SJCRH30 (cell line): ENCODE measurements around the gene ZCRB1. TPM values are rescaled to one million over a fixed set of nuclear protein-coding genes. Genes with fewer than 3 reads are reported as not detected.

Source experiments
- DNase-seq, 2 experiments: peaks; one replicate each; pipeline ENCODE4 v3.0.0-alpha.2; 2015 to 2020
- H3K27ac ChIP-seq: fragments of 250-450 bp; sonication (Bioruptor Pico); 2 replicates; pipeline ENCODE4 v1.5.1; 2020; ENCODE audit warnings: mild to moderate bottlenecking, moderate library complexity
- H3K27me3 ChIP-seq: fragments of 250-450 bp; sonication (Bioruptor Pico); 2 replicates; pipeline ENCODE4 v1.5.1; 2020; ENCODE audit warnings: mild to moderate bottlenecking, moderate library complexity
- H3K36me3 ChIP-seq: fragments of 250-450 bp; sonication (Bioruptor Pico); 2 replicates; pipeline ENCODE4 v1.5.1; 2020; ENCODE audit warnings: mild to moderate bottlenecking, moderate library complexity
- H3K4me1 ChIP-seq: fragments of 250-450 bp; sonication (Bioruptor Pico); 2 replicates; pipeline ENCODE4 v1.5.1; 2020; ENCODE audit warnings: mild to moderate bottlenecking, moderate library complexity
- H3K4me3 ChIP-seq: fragments of 250-450 bp; sonication (Bioruptor Pico); 2 replicates; pipeline ENCODE4 v1.5.1; 2020; ENCODE audit warnings: mild to moderate bottlenecking, moderate library complexity
- H3K9me3 ChIP-seq: fragments of 250-450 bp; sonication (Bioruptor Pico); replicated peaks from 2 replicates; pipeline ENCODE4 v1.5.1; 2020; ENCODE audit warnings: mild to moderate bottlenecking, moderate library complexity
- total RNA-seq: library from RNA; depleted of rRNA; stranded (reverse); fragments of >200 nt; shearing (Covaris generic); gene quantifications from 2 replicates; pipeline ENCODE4 v1.2.3, GENCODE V29; 2014

ZCRB1 gene
- total RNA-seq, 1 experiment from 2014 or later: 73.7 TPM

- Histone ChIP-seq H3K27ac (no peak overlapping the region), H3K36me3 (peaks cover 13% of the 10 kb centered on the region; the same call in 1 of the 2 replicates), H3K4me1 (no peaks in the 10 kb centered on the region), H3K9me3 (no peaks in the 10 kb centered on the region), H3K4me3 (no peak overlapping the region), H3K27me3 (no peaks in the 10 kb centered on the region)
- DNase-seq: no peak
These were observed 17.5 kb downstream of the ZCRB1 start for GRCh38 chr12:42308390-42308789.

- no peaks in the 10 kb centered on the region for H3K9me3 ChIP-seq
- H3K27me3 ChIP-seq: no peaks in the 10 kb centered on the region
- no peak overlapping the region for H3K4me3 ChIP-seq
- H3K4me1 ChIP-seq: no peaks in the 10 kb centered on the region
- H3K36me3 ChIP-seq: no peaks in the 10 kb centered on the region
- H3K27ac ChIP-seq: no peak overlapping the region
- DNase-seq: no peak
These were observed 19.6 kb downstream of the ZCRB1 start for GRCh38 chr12:42306297-42306696.

GRCh38 chr12:42299392-42300308, 26.2 kb downstream of the ZCRB1 start:
- Histone ChIP-seq H3K27ac (no peak overlapping the region), H3K27me3 (no peaks in the 10 kb centered on the region), H3K9me3 (no peaks in the 10 kb centered on the region), H3K4me3 (no peak overlapping the region), H3K36me3 (no peaks in the 10 kb centered on the region), H3K4me1 (no peaks in the 10 kb centered on the region)
- peak in 1 of 2 experiments; percentile 30 for DNase-seq

- Histone ChIP-seq H3K4me3 (no peak overlapping the region), H3K27me3 (no peaks in the 10 kb centered on the region), H3K27ac (no peak overlapping the region), H3K36me3 (no peaks in the 10 kb centered on the region), H3K4me1 (no peaks in the 10 kb centered on the region), H3K9me3 (no peaks in the 10 kb centered on the region)
- DNase-seq: no peak
These were observed 27.0 kb downstream of the ZCRB1 start for GRCh38 chr12:42298887-42299286.

- Histone ChIP-seq H3K4me3 (no peak overlapping the region), H3K27ac (no peak overlapping the region), H3K4me1 (no peaks in the 10 kb centered on the region), H3K27me3 (no peaks in the 10 kb centered on the region), H3K36me3 (no peaks in the 10 kb centered on the region), H3K9me3 (no peaks in the 10 kb centered on the region)
- DNase-seq: peak; percentile 32 to 57
These were observed 29.3 kb downstream of the ZCRB1 start for GRCh38 chr12:42296503-42297109.

GRCh38 chr12:42291680-42292079, 34.2 kb downstream of the ZCRB1 start:
- Histone ChIP-seq H3K9me3 (no peaks in the 10 kb centered on the region; the same call in 1 of the 2 replicates), H3K27ac (no peak overlapping the region), H3K36me3 (no peaks in the 10 kb centered on the region), H3K27me3 (0 out of 2 replicates have a peak, but pooled peaks cover 3% of the 10 kb centered on the region), H3K4me1 (no peaks in the 10 kb centered on the region), H3K4me3 (no peak overlapping the region)
- no peak for DNase-seq

GRCh38 chr12:42288544-42288943, 37.4 kb downstream of the ZCRB1 start:
- Histone ChIP-seq H3K4me3 (no peak overlapping the region), H3K9me3 (no peaks in the 10 kb centered on the region; the same call in none of the 2 replicates), H3K27ac (no peak overlapping the region), H3K36me3 (no peaks in the 10 kb centered on the region), H3K27me3 (0 out of 2 replicates have a peak, but pooled peaks cover 3% of the 10 kb centered on the region), H3K4me1 (no peaks in the 10 kb centered on the region)
- DNase-seq: no peak

GRCh38 chr12:42286741-42287140, 39.2 kb downstream of the ZCRB1 start:
- 0 out of 2 replicates have a peak, but pooled peaks cover 3% of the 10 kb centered on the region for H3K27me3 ChIP-seq
- no peaks in the 10 kb centered on the region for H3K4me1 ChIP-seq
- H3K27ac ChIP-seq: no peak overlapping the region
- H3K9me3 ChIP-seq: no peaks in the 10 kb centered on the region; the same call in none of the 2 replicates
- no peak overlapping the region for H3K4me3 ChIP-seq
- no peak for DNase-seq
- no peaks in the 10 kb centered on the region for H3K36me3 ChIP-seq

GRCh38 chr12:42285431-42285830, 40.5 kb downstream of the ZCRB1 start:
- Histone ChIP-seq H3K4me3 (no peak overlapping the region), H3K4me1 (no peaks in the 10 kb centered on the region), H3K27me3 (no peaks in the 10 kb centered on the region)

GRCh38 chr12:42284876-42285275, 41.0 kb downstream of the ZCRB1 start:
- DNase-seq: no peak
- Histone ChIP-seq H3K4me1 (no peaks in the 10 kb centered on the region), H3K4me3 (no peak overlapping the region), H3K27ac (no peak overlapping the region), H3K9me3 (no peaks in the 10 kb centered on the region; the same call in 1 of the 2 replicates), H3K36me3 (no peaks in the 10 kb centered on the region), H3K27me3 (no peaks in the 10 kb centered on the region)

More at GRCh38 chr12:42285431-42285830, 40.5 kb downstream of the ZCRB1 start:
- Histone ChIP-seq H3K27ac (no peak overlapping the region), H3K9me3 (no peaks in the 10 kb centered on the region; the same call in none of the 2 replicates), H3K36me3 (no peaks in the 10 kb centered on the region)
- DNase-seq: no peak

GRCh38 chr12:42284157-42284556, 41.7 kb downstream of the ZCRB1 start:
- H3K4me1 ChIP-seq: no peaks in the 10 kb centered on the region
- H3K27me3 ChIP-seq: no peaks in the 10 kb centered on the region
- no peaks in the 10 kb centered on the region for H3K36me3 ChIP-seq
- H3K9me3 ChIP-seq: no peaks in the 10 kb centered on the region; the same call in 1 of the 2 replicates
- H3K27ac ChIP-seq: no peak overlapping the region
- no peak overlapping the region for H3K4me3 ChIP-seq
- no peak for DNase-seq

GRCh38 chr12:42283739-42284138, 42.2 kb downstream of the ZCRB1 start:
- no peak for DNase-seq
- H3K36me3 ChIP-seq: no peaks in the 10 kb centered on the region
- H3K4me3 ChIP-seq: no peak overlapping the region

GRCh38 chr12:42282294-42282693, 43.6 kb downstream of the ZCRB1 start:
- DNase-seq: no peak
- no peak overlapping the region for H3K4me3 ChIP-seq
- no peaks in the 10 kb centered on the region for H3K27me3 ChIP-seq
- H3K9me3 ChIP-seq: no peaks in the 10 kb centered on the region; the same call in 1 of the 2 replicates
- H3K4me1 ChIP-seq: no peaks in the 10 kb centered on the region
- no peaks in the 10 kb centered on the region for H3K36me3 ChIP-seq
- no peak overlapping the region for H3K27ac ChIP-seq

More at GRCh38 chr12:42283739-42284138, 42.2 kb downstream of the ZCRB1 start:
- H3K27ac ChIP-seq: no peak overlapping the region
- H3K4me1 ChIP-seq: no peaks in the 10 kb centered on the region
- H3K9me3 ChIP-seq: no peaks in the 10 kb centered on the region; the same call in 1 of the 2 replicates
- H3K27me3 ChIP-seq: no peaks in the 10 kb centered on the region

- Histone ChIP-seq H3K4me3 (no peak overlapping the region), H3K4me1 (no peaks in the 10 kb centered on the region), H3K9me3 (no peaks in the 10 kb centered on the region; the same call in 1 of the 2 replicates), H3K36me3 (no peaks in the 10 kb centered on the region), H3K27ac (no peak overlapping the region), H3K27me3 (no peaks in the 10 kb centered on the region)
- no peak for DNase-seq
These were observed 44.0 kb downstream of the ZCRB1 start for GRCh38 chr12:42281844-42282243.

GRCh38 chr12:42281278-42281677, 44.6 kb downstream of the ZCRB1 start:
- H3K27me3 ChIP-seq: no peaks in the 10 kb centered on the region
- no peaks in the 10 kb centered on the region for H3K36me3 ChIP-seq
- no peaks in the 10 kb centered on the region for H3K4me1 ChIP-seq

More at GRCh38 chr12:42281278-42281677, 44.6 kb downstream of the ZCRB1 start:
- H3K27ac ChIP-seq: no peak overlapping the region
- H3K4me3 ChIP-seq: no peak overlapping the region
- no peaks in the 10 kb centered on the region; the same call in 1 of the 2 replicates for H3K9me3 ChIP-seq
- no peak for DNase-seq
